ENCODE results near the gene TAF3.
"Not testable (repeated sequence)": the region's sequence is repeated elsewhere in the genome, so short reads cannot be mapped to it uniquely, and the experiment has no call there.

Gene TAF3

GRCh38 chr10:7818295-7819120 is at the start of gene TAF3:
Gene TAF3 (plus strand): TSS chr10:7818505. CDS start chr10:7818710, 205 bp downstream.
- peak; percentile 88 for DNase-seq

DNA sequence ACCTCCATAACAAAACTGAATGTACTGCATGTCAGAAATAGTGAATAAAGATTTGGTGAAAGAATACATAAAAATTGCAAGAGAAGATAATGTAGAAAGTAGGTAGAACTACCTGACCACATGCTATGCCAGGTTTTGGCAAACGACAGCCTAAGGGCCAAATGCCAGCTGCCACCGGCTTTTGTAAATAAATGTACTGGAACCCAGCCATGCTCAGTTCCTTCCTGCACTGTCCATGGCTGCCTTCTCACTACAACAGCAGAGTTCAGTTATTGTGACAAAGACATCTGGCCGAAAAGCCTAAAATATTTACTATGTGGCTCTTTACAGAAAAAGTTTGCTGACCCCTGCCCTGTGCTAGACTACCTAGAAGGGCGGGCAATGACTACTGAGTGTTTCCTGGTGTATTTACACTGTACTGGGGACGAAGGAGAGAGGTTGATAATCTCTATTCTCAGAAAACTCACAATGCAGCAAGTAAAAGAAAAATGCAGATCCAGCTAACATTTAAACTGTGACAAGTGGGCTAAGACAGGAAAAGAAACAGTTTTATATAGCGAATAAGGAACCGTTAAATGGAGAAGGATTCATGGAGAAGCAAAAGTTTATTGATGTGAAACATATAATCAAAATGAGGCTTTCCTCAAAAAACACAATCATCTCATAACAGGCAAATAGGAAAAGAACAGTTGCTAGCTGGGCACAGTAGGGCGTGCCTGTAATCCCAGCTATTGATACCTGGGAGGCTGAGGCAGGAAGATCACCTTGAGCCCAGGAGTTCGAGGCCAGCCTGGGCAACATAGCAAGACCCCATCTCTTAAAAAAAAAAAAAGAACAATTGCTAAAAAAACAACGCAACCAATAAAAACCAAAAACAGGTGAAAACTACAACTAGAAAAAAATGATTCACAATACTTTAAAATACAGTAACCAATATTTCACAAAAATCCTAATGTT is 44.2 kb upstream of the TAF3 start:
- DNase-seq, result no peak

GRCh38 chr10:7776777-7777176 is 41.5 kb upstream of the TAF3 start:
- no peak for DNase-seq

DNA sequence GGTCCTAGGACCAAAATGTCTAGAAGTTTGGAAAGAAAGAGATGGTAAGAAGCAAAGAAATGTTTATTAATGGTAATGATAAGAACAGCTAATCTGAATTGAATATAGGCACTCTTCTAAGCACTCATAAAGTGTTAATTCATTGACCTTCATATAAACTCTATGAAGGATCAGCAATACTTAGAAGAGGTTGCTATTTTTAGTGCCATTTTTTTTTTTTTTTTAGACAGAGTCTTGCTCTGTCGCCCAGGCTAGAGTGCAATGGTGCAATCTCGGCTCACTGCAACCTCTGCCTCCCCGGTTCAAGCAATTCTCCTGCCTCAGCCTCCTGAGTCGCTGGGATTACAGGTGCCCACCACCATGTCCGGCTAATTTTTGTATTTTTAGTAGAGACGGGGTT is 36.1 kb upstream of the TAF3 start:
- DNase-seq, result not testable (repeated sequence)

GRCh38 chr10:7786430-7786829 is 31.9 kb upstream of the TAF3 start:
- DNase-seq, result no peak

- DNase-seq, result peak; percentile 18
Observed at GRCh38 chr10:7787150-7787856, 31.0 kb upstream of the TAF3 start.

DNA sequence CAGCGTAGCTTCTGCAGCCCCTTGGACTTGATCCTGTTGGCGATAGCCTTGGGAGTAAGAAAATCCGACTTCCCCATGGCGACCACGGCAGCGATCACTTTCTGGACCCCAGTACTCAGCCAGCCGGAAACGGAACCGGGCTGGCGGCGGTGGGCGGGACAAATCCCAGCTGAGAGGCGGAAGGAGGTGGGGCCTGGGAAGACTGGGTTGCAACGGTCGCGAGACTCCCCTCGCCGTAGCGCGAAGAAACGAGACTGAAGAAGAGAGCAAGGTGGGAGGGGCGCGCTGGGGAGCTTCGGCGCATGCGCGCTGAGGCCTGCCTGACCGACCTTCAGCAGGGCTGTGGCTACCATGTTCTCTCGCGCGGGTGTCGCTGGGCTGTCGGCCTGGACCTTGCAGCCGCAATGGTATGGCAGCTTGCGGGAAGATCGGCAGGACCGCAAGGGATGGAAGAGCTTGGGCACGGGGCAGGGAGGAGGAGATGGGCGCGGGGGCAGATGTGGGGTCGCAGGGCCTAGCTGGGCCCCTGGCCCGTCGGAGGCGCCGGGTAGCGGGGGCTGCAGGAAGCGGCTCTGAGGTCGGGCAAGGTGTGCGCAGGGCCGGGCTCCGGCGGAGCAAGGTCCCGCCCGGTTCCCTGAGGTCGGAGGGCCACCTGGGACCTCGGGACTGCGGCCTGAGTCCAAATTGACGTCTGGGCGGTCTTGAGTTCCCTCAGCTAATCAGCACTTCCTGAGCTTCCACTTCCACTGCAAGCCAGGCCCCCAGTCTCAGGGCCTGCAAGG is 30.3 kb upstream of the TAF3 start, which contains the start of the genes ATP5F1C and KIN:
TSS of gene ATP5F1C (plus strand) at position 321 of the 782 bp plus-strand sequence. CDS start at position 352, 31 bp downstream.
TSS of gene KIN (minus strand) at position 137 of the 782 bp plus-strand sequence. CDS start at position 77, 60 bp downstream.
- peak; percentile 93 for DNase-seq

GRCh38 chr10:7788639-7789286 is 29.5 kb upstream of the TAF3 start:
- peak; percentile 30 for DNase-seq

GRCh38 chr10:7789390-7789789 is 28.9 kb upstream of the TAF3 start:
- DNase-seq, result no peak

GRCh38 chr10:7792541-7792940 is 25.8 kb upstream of the TAF3 start:
- no peak for DNase-seq

GRCh38 chr10:7794251-7795026 is 23.9 kb upstream of the TAF3 start:
- DNase-seq, result no peak

- peak; percentile 12 for DNase-seq
Observed at GRCh38 chr10:7795605-7796004, 22.7 kb upstream of the TAF3 start.

- DNase-seq, result peak; percentile 76
Observed at GRCh38 chr10:7797582-7797981, 20.7 kb upstream of the TAF3 start.

- no peak for DNase-seq
Observed at GRCh38 chr10:7802606-7803005, 15.7 kb upstream of the TAF3 start.

DNA sequence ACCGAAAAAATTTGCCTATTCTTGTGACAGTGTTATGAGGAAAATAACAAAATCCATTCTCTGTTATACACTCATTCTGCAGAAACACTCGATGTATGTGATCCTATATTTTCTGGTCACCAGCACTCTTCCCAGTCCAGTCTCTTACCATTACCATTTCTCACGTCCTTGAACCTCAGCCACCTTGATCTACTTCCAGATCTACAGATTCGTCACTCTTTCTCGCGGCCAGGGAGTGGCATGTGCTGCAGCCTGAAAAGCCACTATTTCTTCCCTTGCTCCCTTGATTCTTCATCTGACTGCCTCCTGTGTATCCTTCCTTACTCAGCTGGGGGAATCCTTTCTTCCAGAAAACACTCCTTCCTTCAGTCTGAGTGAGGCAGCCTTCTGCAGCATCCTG is 14.1 kb upstream of the TAF3 start:
- DNase-seq, result no peak

DNA sequence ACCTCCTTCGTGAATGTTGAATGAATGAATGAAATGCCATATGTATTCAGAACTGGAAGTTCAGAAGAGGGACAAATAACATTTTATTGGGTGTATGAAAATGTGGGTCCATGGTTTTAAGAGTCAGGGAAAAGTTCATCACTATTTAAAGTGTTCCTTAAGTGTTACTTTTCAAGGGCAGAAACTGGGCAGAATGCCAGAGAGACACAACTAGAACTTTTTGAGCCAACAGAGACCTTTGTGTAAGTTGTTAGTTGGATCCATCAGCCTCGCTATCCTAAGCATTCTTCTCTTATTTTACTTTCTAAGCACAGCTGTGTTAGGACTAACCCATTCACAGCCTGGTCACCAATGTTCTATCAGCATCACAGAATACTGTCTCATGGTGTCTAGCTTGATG is 13.6 kb upstream of the TAF3 start:
- DNase-seq, result no peak

DNA sequence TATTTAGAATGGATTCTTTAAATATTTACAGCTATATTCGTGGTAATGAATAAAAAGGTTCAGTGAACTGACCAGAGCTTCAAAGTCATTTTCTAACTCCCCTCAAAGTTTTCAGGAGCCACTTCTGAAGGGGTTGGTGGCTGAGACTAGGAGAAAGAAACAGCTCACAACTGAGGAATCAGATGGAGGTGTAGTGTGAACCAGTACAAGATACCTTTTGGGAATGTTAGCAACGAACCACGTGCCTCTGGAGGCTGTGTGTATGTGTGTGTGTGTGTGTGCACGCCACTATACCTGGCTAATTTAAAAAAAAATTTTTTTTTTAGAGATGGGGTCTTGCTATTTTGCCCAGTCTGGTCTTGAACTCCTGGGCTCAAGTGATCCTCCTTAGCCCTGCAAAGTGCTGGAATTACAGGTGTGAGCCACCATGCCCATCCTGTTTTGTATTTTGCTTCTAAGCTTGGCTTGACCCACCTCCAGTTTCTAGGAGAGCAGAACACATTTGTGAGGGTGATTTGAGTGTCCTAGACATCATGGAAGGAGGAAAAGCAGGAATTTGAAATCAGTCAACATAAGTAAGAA is 9.5 kb upstream of the TAF3 start:
- DNase-seq, result no peak

DNA sequence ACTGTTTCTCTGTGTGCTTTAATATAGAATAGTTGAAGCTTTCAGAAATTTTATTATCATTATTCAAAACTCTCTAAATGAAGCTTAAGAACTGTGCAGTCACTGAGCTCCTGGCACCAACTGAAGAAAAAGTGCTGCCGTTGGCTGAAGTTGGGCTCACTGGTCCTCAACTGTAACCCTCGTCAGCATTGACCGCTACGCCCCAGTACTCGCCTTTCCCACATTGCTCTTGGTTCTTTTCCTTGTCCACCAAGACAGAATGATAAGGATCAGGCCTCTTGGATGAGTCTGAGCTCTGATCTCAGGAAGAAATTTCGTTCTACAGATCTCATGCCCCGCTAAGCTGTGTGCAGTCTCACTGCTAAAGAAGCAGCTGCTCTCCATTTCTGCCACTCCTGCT is 7.9 kb upstream of the TAF3 start:
- no peak for DNase-seq

DNA sequence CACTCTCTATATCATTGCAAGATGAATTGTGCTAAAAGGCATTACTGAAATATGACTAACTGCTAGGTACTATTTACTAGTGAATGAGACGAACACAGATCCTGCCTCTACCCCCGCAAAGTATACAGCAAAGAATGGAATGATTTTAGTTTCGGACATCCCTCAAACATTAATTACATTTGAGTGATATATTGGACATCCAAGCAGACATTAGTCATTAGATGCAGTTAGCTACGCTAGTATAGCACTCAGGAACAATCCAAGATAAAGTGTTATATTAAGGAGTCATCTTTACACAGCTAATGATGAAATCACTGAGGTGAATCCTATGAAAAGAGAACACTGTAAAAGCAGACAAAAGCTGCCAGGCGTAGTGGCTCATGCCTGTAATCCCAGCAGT is 7.3 kb upstream of the TAF3 start:
- DNase-seq, result peak; percentile 31

DNA sequence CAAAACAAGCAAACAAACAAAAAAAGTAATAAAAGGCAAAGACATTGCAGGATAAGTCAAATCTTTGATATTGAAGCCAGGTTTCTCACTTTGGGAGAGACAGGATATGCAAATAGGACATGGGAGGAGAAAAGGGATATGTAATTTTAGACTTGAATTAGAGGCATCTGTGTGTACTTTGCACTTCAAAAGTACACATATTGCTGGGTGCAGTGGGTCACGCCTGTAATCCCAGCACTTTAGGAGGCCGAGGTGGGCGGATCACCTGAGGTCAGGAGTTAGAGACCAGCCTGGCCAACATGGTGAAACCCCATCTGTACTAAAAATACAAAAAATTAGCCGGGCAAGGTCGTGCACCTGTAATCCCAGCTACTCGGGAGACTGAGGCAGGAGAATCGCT is 6.6 kb upstream of the TAF3 start:
- not testable (repeated sequence) for DNase-seq
